ENCODE results near the gene GPC6. TPM values are rescaled to one million over a fixed set of nuclear protein-coding genes. Genes with fewer than 3 reads are reported as not detected.

The GPC6 gene
- polyA plus RNA-seq, 2 of the 4 experiments (the other 2 are of a cell fraction), result 8.0 to 14.4 TPM

DNA sequence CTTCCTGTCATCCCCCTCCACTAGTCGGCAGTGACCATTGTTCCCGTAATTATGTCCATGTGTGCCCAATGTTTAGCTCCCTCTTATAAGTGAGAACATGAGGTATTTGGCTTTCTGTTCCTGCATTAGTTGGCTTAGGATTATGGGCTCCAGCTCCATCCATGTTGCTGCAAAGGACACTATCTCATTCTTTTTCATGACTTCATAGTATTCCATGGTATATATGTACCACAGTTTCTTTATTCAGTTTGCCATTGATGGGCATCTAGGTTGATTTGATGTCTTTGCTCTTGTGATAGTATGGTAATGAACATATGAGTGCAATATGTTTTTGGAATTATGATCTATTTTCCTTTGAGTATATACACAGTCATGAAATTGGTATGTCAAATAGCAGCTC lies 730.8 kb downstream of the GPC6 start:
- H3K9me3 ChIP-seq, result no peaks in the 10 kb centered on the region
- FAIRE-seq (no peak), DNase-seq (ENCODE audit: low read depth in 1 of 2, low spot score in 1 of 2) (no peak), ATAC-seq (no peak)
- no peaks in the 10 kb centered on the region; the same call in 2 of the 3 replicates for H3K4me1 ChIP-seq
- no peak overlapping the region for H3K4me3 ChIP-seq
- 80% methylated on average over 2 of the region's 2 CpGs for WGBS (ENCODE audit: missing lambda C conversion rate)
- ChIA-PET POLR2A (no interaction called here), CTCF (no interaction called here)
- H3K27ac ChIP-seq, result no peak overlapping the region
- TF ChIP-seq, protein P1, sequence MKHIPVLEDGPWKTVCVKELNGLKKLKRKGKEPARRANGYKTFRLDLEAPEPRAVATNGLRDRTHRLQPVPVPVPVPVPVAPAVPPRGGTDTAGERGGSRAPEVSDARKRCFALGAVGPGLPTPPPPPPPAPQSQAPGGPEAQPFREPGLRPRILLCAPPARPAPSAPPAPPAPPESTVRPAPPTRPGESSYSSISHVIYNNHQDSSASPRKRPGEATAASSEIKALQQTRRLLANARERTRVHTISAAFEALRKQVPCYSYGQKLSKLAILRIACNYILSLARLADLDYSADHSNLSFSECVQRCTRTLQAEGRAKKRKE (CRISPR knock-in tag; IDR thresholded peaks at IDR 0.05; ENCODE audit: low read depth), result no peak
- TF ChIP-seq TP53 (CRISPR knock-in tag; IDR thresholded peaks at IDR 0.05), result no peak
- no peak for TF ChIP-seq MAFK (IDR thresholded peaks at IDR 0.05; ENCODE audit: partially characterized antibody)
- no peak for TF ChIP-seq EP300 (IDR thresholded peaks at IDR 0.05)
- no peak for TF ChIP-seq CHD2 (IDR thresholded peaks at IDR 0.05; ENCODE audit: low read length, partially characterized antibody)
- no peak for TF ChIP-seq ZFP36 (IDR thresholded peaks at IDR 0.05; ENCODE audit: borderline replicate concordance, partially characterized antibody)
- no peak for TF ChIP-seq NPAS2 (CRISPR knock-in tag; IDR thresholded peaks at IDR 0.05; ENCODE audit: borderline replicate concordance)
- TF ChIP-seq ELK1 (IDR thresholded peaks at IDR 0.05; ENCODE audit: low read depth, low read length), result no peak
- H3K4me2 ChIP-seq, result no peak overlapping the region

DNA sequence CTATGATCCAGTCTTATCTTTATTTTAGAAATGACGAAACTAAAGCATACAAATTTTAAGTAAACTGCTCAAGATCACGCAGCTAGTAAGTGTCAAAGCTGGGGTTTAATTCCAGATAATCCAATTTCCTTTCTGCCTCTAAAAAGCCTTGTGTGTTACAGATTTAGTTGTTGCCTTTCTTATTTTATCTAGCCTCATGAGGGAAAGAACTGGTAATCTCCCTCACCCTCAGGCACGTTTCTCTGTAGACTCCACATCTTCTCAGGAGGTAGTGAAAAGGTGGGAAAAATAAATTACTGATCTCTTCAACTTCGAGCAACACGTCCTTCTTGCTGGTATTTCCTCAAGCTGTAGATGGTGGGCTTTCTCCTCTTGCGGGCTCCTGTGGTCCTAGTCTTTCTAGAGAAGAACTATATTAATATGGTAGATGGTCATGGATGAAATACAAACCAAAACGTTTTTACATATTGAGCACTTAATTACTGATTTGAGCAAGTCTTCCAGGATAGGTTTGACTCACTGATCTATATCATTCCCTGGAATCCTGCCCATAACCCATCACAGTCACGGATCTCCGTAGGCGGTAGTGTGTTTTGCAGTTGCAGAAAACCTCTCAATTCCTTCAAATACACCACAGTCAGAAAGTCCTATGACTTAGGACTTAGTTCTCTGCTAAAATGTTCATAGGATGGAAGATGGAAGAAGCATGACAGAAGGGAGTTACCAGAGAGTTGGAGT lies 733.4 kb downstream of the GPC6 start:
- H3K9me3 ChIP-seq, result no peaks in the 10 kb centered on the region
- no peak overlapping the region for H3K27ac ChIP-seq
- no peak overlapping the region for H3K4me2 ChIP-seq
- ChIA-PET CTCF (no interaction called here), POLR2A (no interaction called here)
- peaks cover 14% of the 10 kb centered on the region for H3K4me1 ChIP-seq
- ATAC-seq (no peak), DNase-seq (ENCODE audit: low read depth in 1 of 2, low spot score in 1 of 2) (no peak), FAIRE-seq (no peak)
- 49% methylated on average over 10 of the region's 10 CpGs for WGBS (ENCODE audit: missing lambda C conversion rate)
- TF ChIP-seq CEBPB (IDR thresholded peaks at IDR 0.05), result no peak
- TF ChIP-seq SMC3 (IDR thresholded peaks at IDR 0.05), result no peak
- TF ChIP-seq KDM1A (IDR thresholded peaks at IDR 0.05; ENCODE audit: low read depth), result no peak
- no peak for TF ChIP-seq E2F6 (IDR thresholded peaks at IDR 0.05; ENCODE audit: borderline replicate concordance, low read depth)
- TF ChIP-seq CBX8 (IDR thresholded peaks at IDR 0.05), result no peak
- TF ChIP-seq EP300 (IDR thresholded peaks at IDR 0.05), result no peak
- no peak for TF ChIP-seq FOSL2 (IDR thresholded peaks at IDR 0.05)
- TF ChIP-seq FOSL2 (CRISPR knock-in tag; IDR thresholded peaks at IDR 0.05), result no peak
- no peak for TF ChIP-seq HEYL (CRISPR knock-in tag; IDR thresholded peaks at IDR 0.05)
- TF ChIP-seq, protein P2, sequence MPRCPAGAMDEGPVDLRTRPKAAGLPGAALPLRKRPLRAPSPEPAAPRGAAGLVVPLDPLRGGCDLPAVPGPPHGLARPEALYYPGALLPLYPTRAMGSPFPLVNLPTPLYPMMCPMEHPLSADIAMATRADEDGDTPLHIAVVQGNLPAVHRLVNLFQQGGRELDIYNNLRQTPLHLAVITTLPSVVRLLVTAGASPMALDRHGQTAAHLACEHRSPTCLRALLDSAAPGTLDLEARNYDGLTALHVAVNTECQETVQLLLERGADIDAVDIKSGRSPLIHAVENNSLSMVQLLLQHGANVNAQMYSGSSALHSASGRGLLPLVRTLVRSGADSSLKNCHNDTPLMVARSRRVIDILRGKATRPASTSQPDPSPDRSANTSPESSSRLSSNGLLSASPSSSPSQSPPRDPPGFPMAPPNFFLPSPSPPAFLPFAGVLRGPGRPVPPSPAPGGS (IDR thresholded peaks at IDR 0.05), result no peak
- no peak for TF ChIP-seq RFX5 (IDR thresholded peaks at IDR 0.05)
- no peak for TF ChIP-seq FOXS1 (CRISPR knock-in tag; IDR thresholded peaks at IDR 0.05)
- TF ChIP-seq, protein P3, sequence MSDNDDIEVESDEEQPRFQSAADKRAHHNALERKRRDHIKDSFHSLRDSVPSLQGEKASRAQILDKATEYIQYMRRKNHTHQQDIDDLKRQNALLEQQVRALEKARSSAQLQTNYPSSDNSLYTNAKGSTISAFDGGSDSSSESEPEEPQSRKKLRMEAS (IDR thresholded peaks at IDR 0.05), result no peak
- no peak for TF ChIP-seq ELK1 (IDR thresholded peaks at IDR 0.05; ENCODE audit: low read depth, low read length)
- no peak for TF ChIP-seq PHF8 (IDR thresholded peaks at IDR 0.05; ENCODE audit: borderline replicate concordance, low read depth)
- TF ChIP-seq USF2 (IDR thresholded peaks at IDR 0.05), result no peak
- TF ChIP-seq EHF (CRISPR knock-in tag; IDR thresholded peaks at IDR 0.05), result no peak
- TF ChIP-seq RAD21 (conservative IDR thresholded peaks at IDR 0.05 in 1 of 2, IDR thresholded peaks at IDR 0.05 in 1 of 2), result no peak
- no peak for TF ChIP-seq HMGXB4 (CRISPR knock-in tag; IDR thresholded peaks at IDR 0.05; ENCODE audit: borderline replicate concordance)
- TF ChIP-seq GATA3 (IDR thresholded peaks at IDR 0.05; ENCODE audit: borderline replicate concordance), result no peak
- H3K4me3 ChIP-seq, result no peak overlapping the region

Measured in A549 (cell line).